GM06990 (cell line): ENCODE measurements around the gene DAO.
"Not testable (repeated sequence)": the region's sequence is repeated elsewhere in the genome, so short reads cannot be mapped to it uniquely, and the experiment has no call there.

Source experiments
- DNase-seq: peaks from one replicate; pipeline ENCODE4 v3.0.0-alpha.2; 2011; ENCODE audit not compliant: insufficient read length; ENCODE audit errors: extremely low read depth
- H3K27me3 ChIP-seq: replicated peaks from 2 replicates; pipeline ENCODE4 v1.6.0; 2011; ENCODE audit warnings: low read length; ENCODE audit not compliant: control insufficient read depth, insufficient read depth
- H3K36me3 ChIP-seq: 2 replicates; pipeline ENCODE4 v1.5.1; 2011; ENCODE audit warnings: low read length; ENCODE audit not compliant: control insufficient read depth, insufficient read depth
- H3K4me3 ChIP-seq: replicated peaks from 2 replicates; pipeline ENCODE4 v1.5.1; 2011; ENCODE audit warnings: low read depth, mild to moderate bottlenecking, control low read depth, low read length
- CTCF ChIP-seq: IDR thresholded peaks from 2 replicates; pipeline ENCODE4 v1.5.1; 2011; ENCODE audit warnings: low read length, control low read depth, mild to moderate bottlenecking, inconsistent platforms; ENCODE audit not compliant: insufficient read depth, poor library complexity, severe bottlenecking

The DAO gene

GRCh38 chr12:108860443-108860842, 19.4 kb upstream of the DAO start:
- no peak for DNase-seq
- no peaks in the 10 kb centered on the region for H3K27me3 ChIP-seq
- H3K36me3 ChIP-seq, result no peaks in the 10 kb centered on the region
- no peak overlapping the region for H3K4me3 ChIP-seq
- no peak for TF ChIP-seq CTCF

- Histone ChIP-seq H3K27me3 (no peaks in the 10 kb centered on the region), H3K4me3 (no peak overlapping the region), H3K36me3 (no peaks in the 10 kb centered on the region)
- DNase-seq, result peak; percentile 56
- no peak for TF ChIP-seq CTCF
These were observed 17.9 kb upstream of the DAO start for GRCh38 chr12:108861878-108862587.

- Histone ChIP-seq H3K4me3 (no peak overlapping the region), H3K27me3 (no peaks in the 10 kb centered on the region)
- no peak for TF ChIP-seq CTCF
These were observed 17.3 kb upstream of the DAO start for GRCh38 chr12:108862588-108862959.

GRCh38 chr12:108865169-108865568, 14.7 kb upstream of the DAO start:
- no peak overlapping the region for H3K4me3 ChIP-seq
- no peak for DNase-seq
- H3K27me3 ChIP-seq, result no peaks in the 10 kb centered on the region
- no peaks in the 10 kb centered on the region for H3K36me3 ChIP-seq
- no peak for TF ChIP-seq CTCF

More at GRCh38 chr12:108862588-108862959, 17.3 kb upstream of the DAO start:
- no peaks in the 10 kb centered on the region for H3K36me3 ChIP-seq
- DNase-seq, result no peak

GRCh38 chr12:108866083-108866482, 13.8 kb upstream of the DAO start:
- not testable (repeated sequence) for H3K36me3 ChIP-seq, H3K27me3 ChIP-seq, H3K4me3 ChIP-seq, DNase-seq

GRCh38 chr12:108868781-108869180, 11.1 kb upstream of the DAO start:
- TF ChIP-seq CTCF, result no peak
- Histone ChIP-seq H3K27me3 (no peaks in the 10 kb centered on the region), H3K4me3 (no peak overlapping the region), H3K36me3 (no peaks in the 10 kb centered on the region)
- DNase-seq, result no peak
